Spinal cord (tissue), 10 donors: ENCODE measurements around the gene WDR20. TPM values are rescaled to one million over a fixed set of nuclear protein-coding genes. Genes with fewer than 3 reads are reported as not detected.

Experiments used
- DNase-seq, 6 donors: peaks; one replicate each; pipeline versions ENCODE4 v3.0.0 to v3.0.0-alpha.2; 2013 to 2015; ENCODE audit warnings: low spot score in 6 of 6, low read depth in 4 of 6
- H3K27ac ChIP-seq: one replicate; pipeline ENCODE4 v1.5.1; 2013; ENCODE audit warnings: low read depth, low read length, control low read depth
- H3K27me3 ChIP-seq: one replicate; pipeline ENCODE4 v1.6.1; 2013; ENCODE audit warnings: low read length; ENCODE audit not compliant: control insufficient read depth, insufficient read depth
- H3K36me3 ChIP-seq: one replicate; pipeline ENCODE4 v1.6.1; 2013; ENCODE audit warnings: low read length; ENCODE audit not compliant: control insufficient read depth, insufficient read depth
- H3K4me1 ChIP-seq: one replicate; pipeline ENCODE4 v1.6.1; 2013; ENCODE audit warnings: low read length; ENCODE audit not compliant: control insufficient read depth, insufficient read depth
- H3K4me3 ChIP-seq: one replicate; pipeline ENCODE4 v1.5.1; 2013; ENCODE audit warnings: low read depth, low read length, control low read depth
- H3K9me3 ChIP-seq: one replicate; pipeline ENCODE4 v1.6.1; 2013; ENCODE audit warnings: low read length; ENCODE audit not compliant: control insufficient read depth, insufficient read depth
- WGBS: methylation state at CpG from one replicate; pipeline ENCODE4 v1.1.5; 2013; ENCODE audit warnings: missing lambda C conversion rate; ENCODE audit not compliant: insufficient coverage; 5-methylcytosine and 5-hydroxymethylcytosine counted together
- polyA plus RNA-seq, 2 donors: library from polyadenylated mRNA; unstranded; fragments of 120-200 nt; gene quantifications; one replicate each; pipeline ENCODE4 v1.2.1, GENCODE V29; 2013; ENCODE audit not compliant: insufficient read length in 2 of 2
- total RNA-seq, 2 donors: library from RNA; depleted of rRNA in 1 of 2; stranded (reverse); fragments of 120-200 nt in 1 of 2; fragments of >200 nt in 1 of 2; gene quantifications; one replicate each; pipeline versions ENCODE4 v1.2.3 to v1.2.4, GENCODE V29; 2013 to 2014
- donor health status: healthy.

Gene WDR20
- total and polyA plus RNA-seq, 4 donors = 20.4 to 33.1 (median 30.9) TPM

DNA sequence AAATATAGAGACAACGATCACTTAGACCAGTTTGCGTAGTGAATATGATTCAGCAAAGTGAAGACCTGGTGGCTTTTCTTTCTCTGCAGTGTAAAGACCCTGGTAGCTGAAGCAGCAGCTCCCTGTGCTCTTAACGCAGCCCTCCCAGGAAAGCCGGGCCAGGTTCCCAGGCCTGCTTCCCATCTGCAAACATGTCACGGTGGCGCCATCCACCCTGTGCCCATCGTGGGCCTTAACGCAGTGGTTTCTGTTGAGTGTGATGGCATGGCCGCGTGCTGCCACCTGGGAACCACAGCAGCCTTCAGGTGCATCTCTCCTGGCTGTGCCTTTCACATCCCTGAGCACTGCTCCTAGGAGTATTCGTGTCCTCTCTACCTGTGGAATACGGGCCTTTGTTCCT lies 71.5 kb downstream of the WDR20 start:
- 94% methylated on average over 10 of the region's 12 CpGs for WGBS
- no peak overlapping the region for H3K27ac ChIP-seq
- no peaks in the 10 kb centered on the region for H3K27me3 ChIP-seq
- H3K9me3 ChIP-seq = no peaks in the 10 kb centered on the region
- H3K4me1 ChIP-seq = peaks cover 52% of the 10 kb centered on the region
- no peak overlapping the region for H3K4me3 ChIP-seq
- DNase-seq = no peak
- H3K36me3 ChIP-seq = peaks cover 50% of the 10 kb centered on the region

DNA sequence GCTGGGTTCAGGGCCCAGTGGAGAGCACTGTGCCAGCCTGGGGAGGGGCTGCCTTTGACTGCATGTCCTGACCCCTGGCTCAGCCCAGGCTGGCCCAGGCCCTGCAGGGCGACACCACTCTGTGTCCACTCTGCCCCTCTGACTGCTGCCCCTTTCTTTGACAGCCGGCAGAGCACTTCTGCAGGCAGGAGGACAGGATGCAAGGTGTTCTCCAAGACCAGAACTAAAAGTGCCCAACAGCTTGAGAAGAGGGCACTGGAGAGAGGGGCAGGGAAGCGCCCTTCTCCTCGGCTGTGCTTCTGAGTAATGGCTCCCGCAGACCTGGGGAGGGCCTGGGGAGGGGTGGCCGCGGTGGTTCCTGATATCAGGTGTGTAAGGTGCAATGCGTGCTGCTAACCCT lies 72.7 kb downstream of the WDR20 start:
- H3K9me3 ChIP-seq = no peaks in the 10 kb centered on the region
- no peak overlapping the region for H3K27ac ChIP-seq
- H3K36me3 ChIP-seq = peaks cover 55% of the 10 kb centered on the region
- 72% methylated on average over 5 of the region's 8 CpGs for WGBS
- DNase-seq = no peak
- H3K4me1 ChIP-seq = peaks cover 48% of the 10 kb centered on the region
- no peaks in the 10 kb centered on the region for H3K27me3 ChIP-seq
- no peak overlapping the region for H3K4me3 ChIP-seq

DNA sequence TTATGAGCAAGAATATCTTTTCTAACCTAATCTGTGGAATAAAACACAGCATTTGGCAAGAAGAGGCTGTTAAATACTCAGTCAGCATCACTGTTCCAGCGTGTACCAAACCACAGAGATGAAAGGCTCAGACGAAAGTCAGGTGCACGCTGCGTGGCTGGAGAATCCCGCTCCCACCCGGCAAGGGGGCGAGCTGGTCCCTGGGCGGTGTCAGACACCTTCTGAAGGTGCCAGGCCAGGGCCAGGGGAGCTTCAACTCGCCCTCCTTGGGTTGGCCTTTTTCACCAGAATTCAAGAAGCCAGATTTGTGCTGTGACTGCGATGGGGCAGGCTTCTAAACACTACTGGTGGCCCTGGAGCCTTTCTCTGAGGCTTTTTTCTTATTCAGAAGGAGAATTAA lies 73.1 kb downstream of the WDR20 start:
- H3K27ac ChIP-seq = no peak overlapping the region
- DNase-seq = no peak
- no peaks in the 10 kb centered on the region for H3K9me3 ChIP-seq
- H3K27me3 ChIP-seq = no peaks in the 10 kb centered on the region
- peaks cover 50% of the 10 kb centered on the region for H3K4me1 ChIP-seq
- WGBS = 82% methylated on average over 10 of the region's 10 CpGs
- H3K36me3 ChIP-seq = peaks cover 58% of the 10 kb centered on the region
- H3K4me3 ChIP-seq = no peak overlapping the region

DNA sequence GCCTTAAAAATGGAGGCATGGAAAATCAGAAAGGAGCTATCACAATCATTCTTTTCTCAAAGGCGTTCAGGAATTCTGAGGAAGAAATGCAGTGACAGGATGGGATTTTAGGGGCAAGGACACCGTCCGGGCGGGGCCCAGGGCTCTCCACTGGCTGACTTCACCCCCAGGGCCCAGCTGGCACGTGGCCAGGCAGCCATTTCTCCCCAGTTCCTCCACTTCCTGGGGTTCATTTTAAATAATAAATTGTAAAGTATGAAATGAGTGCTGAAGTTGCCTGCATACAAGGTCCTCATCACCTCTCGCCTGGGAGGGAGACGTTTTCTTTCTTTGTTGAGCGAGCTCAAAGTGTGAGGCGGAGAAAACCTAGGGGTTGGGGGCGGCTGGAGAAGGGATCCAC lies 73.8 kb downstream of the WDR20 start:
- no peak overlapping the region for H3K27ac ChIP-seq
- 90% methylated on average over 5 of the region's 10 CpGs for WGBS

DNA sequence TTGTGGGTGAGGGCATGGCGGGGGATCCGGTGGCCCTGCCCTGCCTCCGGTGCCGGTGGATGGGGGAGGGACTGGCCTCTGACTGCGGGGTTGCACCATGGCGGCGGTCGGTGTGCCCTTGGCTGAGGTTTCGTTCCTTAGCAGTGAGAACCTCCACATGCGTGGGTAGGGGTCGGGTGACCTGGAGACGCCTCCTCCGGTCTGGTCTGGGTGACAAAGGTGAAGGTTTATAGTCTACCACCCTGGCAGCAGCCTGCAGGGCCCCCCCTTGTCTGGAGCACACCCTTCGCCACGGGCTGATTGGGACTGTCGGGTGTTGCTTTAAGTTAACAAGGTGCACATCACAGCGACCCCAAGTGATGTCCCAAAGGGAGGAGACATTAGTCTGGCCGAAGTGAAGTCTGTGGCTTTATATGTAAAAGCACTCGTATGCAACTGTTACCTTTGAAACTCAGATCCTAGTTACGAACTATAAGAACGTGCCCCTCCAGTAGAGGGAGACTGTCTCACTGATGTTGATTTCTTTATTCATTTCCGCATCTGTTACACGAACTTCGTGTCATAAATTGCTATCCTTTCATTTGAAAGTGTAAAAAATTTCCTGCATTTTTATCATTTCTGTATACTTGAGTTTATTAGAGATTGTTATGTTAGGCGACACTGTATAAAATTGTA lies 74.4 kb downstream of the WDR20 start:
- no peaks in the 10 kb centered on the region for H3K27me3 ChIP-seq
- no peak for DNase-seq
- peaks cover 55% of the 10 kb centered on the region for H3K4me1 ChIP-seq
- peaks cover 59% of the 10 kb centered on the region for H3K36me3 ChIP-seq
- no peaks in the 10 kb centered on the region for H3K9me3 ChIP-seq
- WGBS = 91% methylated on average over 17 of the region's 25 CpGs
- no peak overlapping the region for H3K27ac ChIP-seq
- no peak overlapping the region for H3K4me3 ChIP-seq

More for the DNA sequence above, 73.8 kb downstream of the WDR20 start:
- Histone ChIP-seq H3K4me3 (no peak overlapping the region), H3K36me3 (peaks cover 59% of the 10 kb centered on the region), H3K9me3 (no peaks in the 10 kb centered on the region), H3K4me1 (peaks cover 56% of the 10 kb centered on the region), H3K27me3 (no peaks in the 10 kb centered on the region)
- no peak for DNase-seq

DNA sequence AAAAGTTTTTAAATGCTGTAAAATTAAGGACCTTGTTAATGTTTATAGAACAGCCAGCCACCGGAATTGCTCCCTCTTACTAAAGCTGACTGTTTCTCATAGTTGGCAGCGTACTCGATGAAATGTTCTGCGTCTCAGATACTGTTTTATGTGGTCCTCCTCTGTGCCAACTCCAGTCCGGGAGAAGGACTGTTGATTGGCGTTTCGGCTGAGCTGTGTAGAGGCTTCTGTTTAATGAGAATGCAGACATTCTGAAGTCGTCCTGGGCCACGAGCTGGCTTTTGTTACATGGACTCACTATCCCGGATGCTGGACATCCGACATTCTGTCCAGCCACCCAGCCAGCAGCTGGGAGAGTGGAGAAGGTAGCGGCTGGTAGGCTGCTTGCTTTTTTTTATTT lies 75.4 kb downstream of the WDR20 start:
- Histone ChIP-seq H3K4me1 (peaks cover 53% of the 10 kb centered on the region), H3K4me3 (no peak overlapping the region), H3K9me3 (no peaks in the 10 kb centered on the region), H3K27me3 (no peaks in the 10 kb centered on the region), H3K36me3 (peaks cover 63% of the 10 kb centered on the region), H3K27ac (peak overlapping the region; percentile 25)
- WGBS = 24% methylated on average over 11 of the region's 12 CpGs
- peak in 3 of 6 donors; percentile 36 to 89 (median 77) for DNase-seq

DNA sequence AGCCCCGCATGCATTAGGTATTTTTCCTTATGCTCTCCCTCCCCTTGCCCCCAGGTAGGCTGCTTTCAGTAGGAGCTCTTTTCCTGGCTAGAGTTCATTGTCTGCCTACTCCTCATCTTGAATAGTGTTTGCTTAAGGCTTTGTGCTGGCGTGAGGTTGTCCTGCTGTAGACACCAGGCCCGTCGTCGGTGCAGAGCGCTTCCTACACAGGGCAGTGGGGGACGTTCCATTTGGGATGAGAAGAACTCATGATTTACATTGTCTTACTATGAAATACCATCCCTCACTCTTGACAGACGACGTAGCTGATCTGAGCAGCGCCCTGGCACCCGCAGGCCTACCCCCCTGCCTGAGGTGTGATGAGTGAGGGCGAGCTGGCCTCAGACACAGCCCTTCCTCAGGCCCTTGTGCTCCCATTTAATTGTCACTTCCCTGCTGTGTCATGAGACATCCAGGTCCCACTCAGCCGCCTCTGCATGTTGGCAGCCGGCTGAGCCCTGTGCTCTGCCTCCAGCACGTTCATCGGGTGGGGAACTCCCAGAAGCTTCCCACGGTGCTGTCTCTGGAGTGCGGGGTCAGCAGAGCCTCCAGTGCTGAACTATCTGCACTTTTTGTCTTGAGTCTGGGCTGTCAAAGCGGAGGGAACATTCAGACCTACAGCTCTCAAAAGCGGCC lies 76.0 kb downstream of the WDR20 start:
- peak overlapping the region; percentile 25 for H3K27ac ChIP-seq
- H3K36me3 ChIP-seq = peaks cover 65% of the 10 kb centered on the region
- peaks cover 53% of the 10 kb centered on the region for H3K4me1 ChIP-seq
- no peaks in the 10 kb centered on the region for H3K9me3 ChIP-seq
- no peaks in the 10 kb centered on the region for H3K27me3 ChIP-seq
- WGBS = 43% methylated on average over 9 of the region's 20 CpGs
- DNase-seq = peak in 2 of 6 donors; percentile 21 to 38
- no peak overlapping the region for H3K4me3 ChIP-seq

DNA sequence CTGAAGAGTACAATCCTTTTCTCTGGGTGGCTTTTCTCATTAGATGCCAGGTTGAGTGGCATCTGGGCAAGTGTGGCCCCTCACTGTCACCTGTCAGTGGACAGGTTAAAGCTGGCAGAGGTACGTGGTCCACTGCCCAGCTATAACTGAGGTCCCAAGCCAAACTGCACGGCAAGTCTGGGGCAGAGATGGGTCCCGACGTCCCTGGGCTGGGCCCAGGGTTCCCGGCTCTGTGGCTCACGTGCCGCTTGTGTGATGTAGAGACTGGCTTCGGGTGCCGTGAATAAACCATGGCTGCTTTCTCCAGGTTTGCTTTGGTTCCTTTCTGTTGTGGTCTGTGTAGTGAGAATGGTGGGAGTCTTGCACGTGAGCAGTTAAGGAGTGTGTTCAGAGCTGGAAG lies 77.7 kb downstream of the WDR20 start:
- DNase-seq = no peak
- Histone ChIP-seq H3K4me1 (peaks cover 48% of the 10 kb centered on the region), H3K36me3 (peaks cover 68% of the 10 kb centered on the region), H3K9me3 (no peaks in the 10 kb centered on the region), H3K4me3 (no peak overlapping the region), H3K27me3 (no peaks in the 10 kb centered on the region), H3K27ac (no peak overlapping the region)
- 90% methylated on average over 10 of the region's 10 CpGs for WGBS

DNA sequence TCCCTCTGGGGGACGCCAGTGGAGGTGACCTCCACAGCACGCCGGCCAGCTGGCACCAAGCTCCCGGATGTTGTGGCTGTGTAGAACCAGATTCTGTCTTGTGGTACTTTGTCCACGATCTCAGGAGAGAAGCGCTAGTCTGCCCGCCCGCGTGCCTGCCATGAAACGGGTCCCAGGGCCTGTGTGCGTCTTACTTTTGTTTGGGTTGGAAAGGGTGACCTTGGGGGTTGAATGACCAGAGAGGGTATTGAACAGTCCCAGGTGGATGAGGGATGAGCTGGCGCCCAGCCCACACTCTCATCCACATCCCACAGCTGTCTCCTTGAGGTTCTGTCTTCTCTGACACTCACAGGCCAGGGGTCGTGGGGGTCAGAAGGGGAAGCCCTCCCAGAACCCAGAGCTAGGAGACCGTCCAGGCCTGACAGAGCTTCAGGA lies 78.3 kb downstream of the WDR20 start:
- 84% methylated on average over 10 of the region's 14 CpGs for WGBS
- peaks cover 42% of the 10 kb centered on the region for H3K4me1 ChIP-seq
- DNase-seq = no peak
- H3K36me3 ChIP-seq = peaks cover 68% of the 10 kb centered on the region
- no peaks in the 10 kb centered on the region for H3K9me3 ChIP-seq
- H3K4me3 ChIP-seq = no peak overlapping the region
- H3K27me3 ChIP-seq = no peaks in the 10 kb centered on the region
- H3K27ac ChIP-seq = no peak overlapping the region

DNA sequence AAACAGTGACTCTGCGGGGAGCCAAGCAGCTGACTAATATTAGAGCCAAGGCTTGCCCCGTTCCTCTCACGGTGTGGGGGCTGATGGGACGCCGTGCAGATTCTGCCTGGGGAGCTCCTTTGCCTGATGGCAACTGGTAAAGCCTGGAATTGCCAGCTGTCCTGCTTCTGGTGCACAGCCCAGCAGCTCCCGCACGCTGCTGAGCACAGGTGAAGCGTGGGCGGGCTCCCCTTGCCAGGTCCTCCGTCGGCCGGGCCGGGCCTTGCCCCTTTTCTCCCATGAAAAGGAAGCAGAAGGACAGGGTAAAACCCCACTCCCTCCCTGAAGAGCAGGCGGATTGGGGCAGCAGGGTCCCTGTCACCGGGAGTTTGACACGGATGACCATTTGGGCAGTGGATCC lies 79.0 kb downstream of the WDR20 start:
- H3K27me3 ChIP-seq = no peaks in the 10 kb centered on the region
- H3K4me3 ChIP-seq = no peak overlapping the region
- peaks cover 38% of the 10 kb centered on the region for H3K4me1 ChIP-seq
- peaks cover 65% of the 10 kb centered on the region for H3K36me3 ChIP-seq
- WGBS = 74% methylated on average over 14 of the region's 16 CpGs
- DNase-seq = peak in 1 of 6 donors; percentile 15
- H3K9me3 ChIP-seq = no peaks in the 10 kb centered on the region
- no peak overlapping the region for H3K27ac ChIP-seq
